ENCODE results near the gene CXXC5. TPM values are rescaled to one million over a fixed set of nuclear protein-coding genes. Genes with fewer than 3 reads are reported as not detected.

Gene CXXC5
- total RNA-seq, 1 donor from 2014 or later = 71.7 TPM

- DNase-seq (ENCODE audit: low spot score) = no peak
Observed at GRCh38 chr5:139638736-139639618, 9.2 kb upstream of the CXXC5 start.

DNA sequence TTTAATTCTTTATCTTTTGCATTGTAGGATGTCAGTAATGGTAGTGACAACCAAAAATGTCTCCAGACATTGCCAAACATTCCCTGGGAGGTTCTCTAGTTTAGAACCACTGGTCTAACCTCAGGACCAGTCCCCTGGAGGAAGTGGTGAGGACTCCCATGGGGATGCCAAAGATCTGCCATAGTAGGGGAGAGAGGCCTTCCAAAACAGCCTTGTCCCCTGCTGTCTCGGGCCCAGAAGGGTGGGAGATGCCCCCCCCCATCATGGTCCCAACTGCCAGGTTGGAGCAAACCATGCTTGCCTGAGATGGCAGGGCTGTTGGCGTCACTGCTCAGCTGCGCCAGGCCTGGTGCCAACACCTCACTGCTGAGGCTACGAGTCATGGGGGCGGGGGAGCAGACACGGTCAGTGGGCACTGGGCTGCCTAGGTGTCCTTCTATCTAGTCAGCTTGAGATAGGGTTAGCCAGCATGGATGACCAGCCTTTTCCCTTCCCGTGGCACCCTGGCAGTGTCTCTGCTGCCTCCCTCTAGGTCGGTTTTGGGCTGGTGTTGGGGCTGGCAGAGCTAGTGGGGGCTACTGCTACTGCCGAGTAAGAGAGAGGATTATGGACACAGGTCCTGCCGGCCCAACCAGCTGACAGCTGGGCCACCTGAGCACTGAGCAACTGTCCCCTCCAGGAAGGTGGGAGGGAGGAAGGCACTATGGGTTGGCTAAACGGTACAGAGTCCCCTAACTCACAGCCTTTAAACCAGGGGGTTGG, 8.3 kb upstream of the CXXC5 start:
- DNase-seq (ENCODE audit: low spot score) = no peak

DNA sequence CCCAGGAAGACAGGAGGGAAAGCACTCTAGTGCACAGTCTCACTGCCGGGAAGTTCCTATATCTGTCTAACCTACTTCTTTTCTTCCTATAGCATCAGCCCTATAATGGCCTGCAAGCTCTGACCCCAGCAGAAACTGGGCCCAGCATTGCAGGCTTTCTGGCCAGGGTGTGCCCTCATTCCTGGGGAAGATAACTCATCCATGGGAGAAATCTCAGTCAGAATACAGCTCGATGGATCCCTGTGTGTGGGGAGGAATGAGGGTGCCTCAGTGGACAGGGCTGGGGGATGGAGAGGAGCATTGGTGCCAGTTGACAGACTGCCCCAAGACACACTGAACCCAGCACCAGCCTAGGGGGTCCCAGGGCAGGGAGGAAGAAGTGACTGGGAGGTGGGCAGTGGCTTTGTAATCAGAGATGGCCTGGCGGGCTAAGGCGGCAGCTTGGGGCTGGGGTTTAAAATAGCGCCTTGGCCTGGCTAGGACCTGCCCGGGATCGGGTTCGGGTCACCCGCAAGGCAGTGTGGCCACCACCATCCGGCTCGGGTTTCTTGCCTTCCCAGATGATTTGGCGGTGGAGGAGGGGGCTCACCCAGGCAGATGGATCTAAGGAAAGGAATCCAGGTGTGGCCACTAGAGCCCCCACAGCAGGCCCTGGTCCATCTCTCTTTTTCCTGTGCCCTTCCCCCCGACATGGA, 7.6 kb upstream of the CXXC5 start:
- no peak for DNase-seq (ENCODE audit: low spot score)

DNA sequence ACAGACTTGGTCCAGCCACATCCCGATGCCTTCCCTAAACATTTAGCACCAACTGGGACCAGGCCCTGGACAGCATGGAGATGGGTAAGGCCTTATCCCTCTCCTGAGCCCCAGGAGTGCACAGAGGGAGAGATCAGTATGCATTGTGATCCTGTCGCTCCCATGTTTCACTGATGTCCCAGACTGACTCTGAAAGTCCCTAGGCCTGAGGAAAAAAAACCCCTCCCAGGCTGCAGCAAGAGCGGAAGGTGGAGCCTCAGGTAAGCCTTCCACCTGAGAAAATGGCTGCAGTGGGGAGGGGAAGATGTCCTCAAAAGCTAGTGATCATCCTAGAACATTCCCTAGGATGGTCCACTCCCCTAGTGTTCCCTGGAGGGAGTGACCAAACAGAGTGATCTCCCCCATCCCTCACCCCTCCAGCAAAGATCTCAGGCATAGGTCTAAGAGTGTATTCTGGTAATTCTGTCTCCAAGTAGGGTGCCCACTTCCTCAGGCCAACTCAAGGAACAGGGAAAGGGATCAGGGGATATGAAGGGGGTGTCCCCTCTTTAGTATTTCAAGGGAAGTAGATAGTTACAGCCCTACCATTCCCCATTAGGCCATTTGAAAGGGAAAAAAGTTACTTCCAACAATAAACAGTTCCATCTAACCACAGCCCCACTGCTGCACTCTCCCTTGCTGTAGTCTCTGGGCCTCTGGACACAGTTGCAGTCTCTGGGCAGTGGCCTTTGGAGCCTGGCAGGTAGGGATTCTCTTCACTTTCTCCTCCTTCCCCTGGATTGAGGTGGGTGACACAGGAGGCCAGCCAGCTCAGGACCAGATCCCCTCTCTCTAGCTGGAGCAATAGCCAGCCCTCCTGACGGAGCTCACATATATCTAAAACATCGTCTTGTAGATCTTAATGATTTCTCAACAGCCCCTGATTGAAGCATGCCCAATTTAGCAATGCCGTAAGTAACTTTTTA, 6.8 kb upstream of the CXXC5 start:
- no peak for DNase-seq (ENCODE audit: low spot score)

DNA sequence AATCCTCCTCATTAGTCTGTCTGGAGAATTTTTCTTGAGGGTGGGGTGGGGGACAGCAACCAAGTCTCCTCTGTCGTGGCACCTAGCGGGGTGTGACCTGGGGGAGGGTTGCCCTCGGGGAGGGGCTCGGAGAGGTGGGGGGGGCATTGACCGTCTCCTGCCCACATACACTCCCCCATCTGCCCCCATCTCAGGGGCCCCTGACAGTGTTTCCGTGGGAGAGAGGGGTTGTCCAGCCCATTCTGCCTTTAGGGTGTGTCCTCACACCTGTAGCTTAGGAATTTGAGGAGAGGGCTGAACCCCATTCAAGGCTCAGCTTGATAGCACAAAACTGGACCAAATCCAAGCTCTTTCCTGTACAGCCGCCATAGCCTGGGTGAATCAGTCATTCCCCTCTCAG, 5.9 kb upstream of the CXXC5 start:
- no peak for DNase-seq (ENCODE audit: low spot score)

DNA sequence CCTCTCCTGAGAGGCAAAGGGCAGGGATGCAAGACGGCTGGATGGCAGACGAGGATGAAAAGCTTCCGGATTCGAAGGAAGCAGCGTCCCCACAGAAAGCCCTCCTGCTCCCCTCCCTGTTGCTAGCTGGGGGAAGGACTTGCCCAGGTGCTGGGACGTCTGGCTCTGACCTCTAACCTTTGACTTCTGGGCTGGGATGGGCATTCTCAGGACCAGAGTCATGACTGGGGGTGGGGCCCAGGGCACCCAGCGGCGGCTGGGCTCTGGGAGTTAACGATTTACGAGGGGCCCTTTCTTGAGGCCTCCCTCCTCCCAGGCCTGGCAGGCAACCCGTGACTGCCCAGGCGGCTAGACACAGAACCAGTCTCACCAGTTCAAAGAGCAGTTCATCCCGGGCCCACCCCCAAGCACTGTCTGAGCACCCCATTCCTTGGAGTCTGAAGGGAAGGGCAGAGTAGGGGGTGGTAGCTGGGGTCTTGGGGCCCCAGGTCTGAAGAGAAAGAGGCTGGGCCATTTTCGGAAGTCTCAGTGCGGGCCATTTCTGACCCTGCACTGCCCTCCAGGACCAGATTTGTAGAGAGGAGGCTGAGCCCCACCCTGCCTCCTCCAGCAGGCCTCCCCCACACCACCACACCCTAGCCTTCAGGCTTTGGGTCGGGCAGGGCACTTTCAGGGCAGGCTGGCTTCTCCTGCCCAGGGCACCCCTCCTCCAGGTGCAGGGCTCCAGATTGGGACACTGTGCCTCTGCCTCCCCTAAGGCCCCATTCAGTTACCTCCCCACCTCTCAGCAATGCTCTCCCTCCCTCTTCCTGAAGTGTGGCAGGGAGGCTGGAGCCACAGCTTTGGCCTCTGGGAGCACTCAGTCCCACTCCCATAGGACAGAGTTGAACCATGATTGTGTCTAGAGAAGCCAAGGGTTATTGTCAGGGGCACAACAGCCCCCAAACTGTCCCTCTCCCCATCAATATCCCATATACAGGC, 5.0 kb upstream of the CXXC5 start:
- peak; percentile 82 for DNase-seq (ENCODE audit: low spot score)

DNA sequence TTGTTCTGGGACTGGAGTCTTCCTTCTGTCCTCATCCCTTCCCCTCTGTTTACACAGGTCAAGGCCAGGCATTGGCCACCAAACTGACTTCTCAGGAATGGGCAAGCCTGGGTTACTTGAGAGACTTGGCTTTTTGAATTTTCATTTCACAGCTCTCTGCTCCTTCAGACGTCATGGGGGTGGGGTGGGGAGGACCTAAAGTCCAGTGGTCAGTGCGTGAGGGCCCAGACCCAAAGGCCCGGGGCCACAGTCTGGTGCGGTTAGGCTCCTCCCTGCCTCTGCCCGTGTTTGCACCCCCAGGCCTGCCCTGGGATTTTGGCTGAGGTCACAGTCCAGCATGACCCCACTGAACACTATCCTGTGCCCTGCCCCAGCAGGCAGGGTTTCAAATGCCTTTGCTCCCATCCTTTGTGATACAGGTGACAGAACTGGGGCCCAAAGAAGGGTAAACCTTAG, 4.1 kb upstream of the CXXC5 start:
- no peak for DNase-seq (ENCODE audit: low spot score)

GRCh38 chr5:139644646-139645429, 3.3 kb upstream of the CXXC5 start:
- no peak for DNase-seq (ENCODE audit: low spot score)

GRCh38 chr5:139645430-139645871, 2.7 kb upstream of the CXXC5 start:
- no peak for DNase-seq (ENCODE audit: low spot score)

- DNase-seq (ENCODE audit: low spot score) = no peak
Observed at GRCh38 chr5:139646111-139646510, 2.0 kb upstream of the CXXC5 start.

- no peak for DNase-seq (ENCODE audit: low spot score)
Observed at GRCh38 chr5:139646912-139647505, 1.1 kb upstream of the CXXC5 start.

DNA sequence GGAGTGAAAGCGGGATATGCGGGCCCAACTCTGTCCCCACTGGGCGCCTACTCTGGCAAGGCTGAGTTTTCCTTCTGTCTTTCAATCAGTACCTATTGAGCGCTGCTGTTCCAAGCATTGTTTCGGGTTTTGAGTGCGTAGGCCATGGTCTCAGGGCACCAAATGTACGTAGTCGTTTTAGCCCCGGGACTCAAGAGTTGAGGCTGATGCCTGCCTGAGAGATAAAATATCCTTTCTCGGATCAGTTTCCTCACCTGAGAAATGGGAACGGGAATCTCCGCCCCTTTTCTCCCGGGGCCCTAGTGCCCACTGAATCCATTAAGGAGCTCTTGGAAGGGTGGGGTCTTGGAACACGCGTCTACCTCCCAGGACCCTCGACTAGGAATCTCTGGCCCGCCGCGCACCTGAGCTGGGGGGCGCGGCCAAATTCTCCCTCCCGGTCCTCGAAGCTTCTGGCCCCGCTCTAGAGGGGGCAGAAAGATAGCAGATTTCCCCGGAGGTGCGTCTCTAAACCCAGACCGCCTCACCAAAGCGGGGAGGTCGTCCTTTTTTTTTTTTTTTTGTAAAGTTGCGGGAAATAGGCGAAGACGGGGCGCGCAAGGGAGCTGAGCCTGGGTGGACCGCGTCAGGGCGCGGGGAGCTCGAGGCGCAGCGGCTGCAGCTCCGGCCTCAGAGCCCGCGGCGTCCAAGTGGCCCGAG, 494 bp upstream of the CXXC5 start:
- DNase-seq (ENCODE audit: low spot score) = no peak

- DNase-seq (ENCODE audit: low spot score) = no peak
Observed at GRCh38 chr5:139649082-139649991, 1.2 kb downstream of the CXXC5 start.

DNA sequence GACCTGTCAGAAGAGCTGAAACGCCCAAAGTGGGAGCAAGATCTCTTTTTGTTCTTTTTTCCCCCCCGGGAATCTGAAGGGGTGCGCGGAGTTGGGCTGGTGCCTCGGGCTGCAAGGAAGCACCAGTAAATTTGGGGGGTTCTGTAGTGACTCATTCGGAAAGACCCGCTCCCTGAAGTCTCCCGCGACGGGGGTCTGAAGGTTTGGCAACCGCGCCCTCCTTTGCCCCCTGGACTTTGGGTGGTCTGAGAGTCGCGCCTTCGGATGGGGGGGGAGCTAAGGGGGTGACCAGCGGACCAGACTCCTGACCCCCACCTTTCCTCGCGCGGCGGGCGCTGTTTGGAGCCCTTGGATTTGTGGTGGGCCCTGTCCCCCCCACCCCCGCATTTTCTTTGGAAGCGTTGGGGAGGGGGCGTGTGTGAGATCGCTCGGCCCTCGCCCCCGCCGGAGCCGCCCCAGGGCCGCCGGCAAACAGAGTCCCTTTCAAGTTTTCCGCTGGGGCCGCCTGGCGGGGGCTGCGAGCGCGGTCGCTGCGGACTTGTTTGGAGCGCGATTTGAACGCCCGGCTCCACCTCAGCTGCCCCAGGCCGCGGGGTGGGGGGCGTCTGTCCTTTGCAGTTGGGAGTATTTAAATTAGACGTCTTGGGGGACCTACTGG, 2.0 kb downstream of the CXXC5 start:
- DNase-seq (ENCODE audit: low spot score) = no peak

- no peak for DNase-seq (ENCODE audit: low spot score)
Observed at GRCh38 chr5:139650689-139651042, 2.5 kb downstream of the CXXC5 start.

DNA sequence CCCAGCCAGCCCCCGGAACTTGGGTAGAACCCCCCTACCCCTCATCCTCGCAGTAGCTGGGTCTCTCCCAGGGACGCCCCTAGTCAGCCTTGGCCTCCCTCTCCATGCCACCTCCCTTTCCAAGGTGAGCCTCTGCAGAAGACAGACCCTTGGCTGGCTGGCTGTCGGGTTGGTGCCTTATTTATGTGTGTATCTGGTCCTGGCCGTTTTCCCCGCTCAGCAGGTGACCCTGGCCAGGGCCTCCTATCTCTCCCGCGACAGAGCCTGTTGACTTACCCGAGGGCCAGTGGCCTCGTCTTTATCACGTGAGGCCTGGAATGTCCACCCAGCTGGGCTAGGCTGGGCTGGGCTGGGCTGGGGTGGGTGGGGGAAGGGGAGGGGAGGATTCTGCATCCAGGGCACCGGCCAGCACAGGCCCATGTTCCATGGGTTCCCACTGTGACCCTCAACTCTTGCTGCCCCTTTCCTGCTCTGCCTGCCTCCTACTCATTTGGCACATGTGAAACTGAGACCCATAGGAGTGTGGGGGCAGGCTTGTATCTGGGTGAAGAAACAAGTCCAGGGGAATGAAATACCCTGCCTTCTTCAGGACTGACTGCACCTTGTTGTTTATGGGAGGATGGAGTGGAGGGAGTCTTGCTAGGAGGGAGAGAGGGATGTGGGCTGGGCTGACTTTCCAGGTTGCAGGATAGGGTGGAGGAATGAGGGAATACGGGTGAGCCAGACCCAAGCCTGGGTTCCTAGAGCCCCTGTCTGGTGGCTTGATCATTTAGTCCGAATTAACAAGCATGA, 3.1 kb downstream of the CXXC5 start:
- peak; percentile 84 for DNase-seq (ENCODE audit: low spot score)

Data from mucosa of gallbladder (tissue), 1 donor.